K562 (cell line): ENCODE data around the gene SEC14L1.

ENCODE experiments used
- EZH2 ChIP-seq: IDR thresholded peaks from 2 replicates; pipeline ENCODE4 v1.6.1; 2012; ENCODE audit warnings: low read depth, mild to moderate bottlenecking, inconsistent platforms, low read length, borderline replicate concordance
- HIVEP1 ChIP-seq: fragments of 250-450 bp; sonication (Bioruptor Pico); IDR thresholded peaks from 2 replicates; pipeline ENCODE4 v1.4.0; 2020; ENCODE audit warnings: mild to moderate bottlenecking
- RCOR1 ChIP-seq, 2 experiments: IDR thresholded peaks; 2 replicates each; pipeline ENCODE4 v1.6.1; 2012; ENCODE audit warnings: low read depth in 2 of 2, low read length in 2 of 2, borderline replicate concordance in 1 of 2, improper control_type of control experiment in 1 of 2
- RNF2 ChIP-seq: sonication (generic); IDR thresholded peaks from 2 replicates; pipeline ENCODE4 v1.6.1; 2016
- YY1 ChIP-seq, 3 experiments: IDR thresholded peaks; 2 replicates each; pipeline ENCODE4 v1.6.1; 2011; ENCODE audit warnings: low read length in 2 of 3, mild to moderate bottlenecking in 2 of 3, moderate library complexity in 2 of 3, borderline replicate concordance in 1 of 3, control low read depth in 1 of 3, low read depth in 1 of 3; ENCODE audit not compliant: insufficient read depth in 3 of 3, insufficient replicate concordance in 2 of 3, control insufficient read depth in 1 of 3, insufficient read length in 1 of 3; ENCODE audit errors: extremely low read depth in 1 of 3
- ZBTB1 ChIP-seq: sonication (generic); formaldehyde crosslinking; IDR thresholded peaks from 2 replicates; pipeline ENCODE4 v1.8.1; 2023; ENCODE audit warnings: missing genetic modification reagents, low read depth, mild to moderate bottlenecking, borderline replicate concordance
- ZFX ChIP-seq: sonication (generic); formaldehyde crosslinking; IDR thresholded peaks from 2 replicates; pipeline ENCODE4 v1.8.0; 2022; ENCODE audit warnings: mild to moderate bottlenecking, missing genetic modification reagents, moderate library complexity
- ZNF140 ChIP-seq: fragments of 250-450 bp; sonication (Bioruptor Pico); IDR thresholded peaks from 2 replicates; pipeline ENCODE4 v1.8.0; 2021; ENCODE audit warnings: moderate library complexity, mild to moderate bottlenecking, inconsistent platforms
- ZNF274 ChIP-seq: IDR thresholded peaks from 2 replicates; pipeline ENCODE4 v1.6.1; 2011; ENCODE audit warnings: low read depth, mild to moderate bottlenecking, low read length, moderate library complexity, borderline replicate concordance
- TF ChIP-seq, protein P1 (sequence below): fragments of 250-450 bp; sonication (Bioruptor Pico); IDR thresholded peaks from 2 replicates; pipeline ENCODE4 v1.4.0; 2020; ENCODE audit warnings: mild to moderate bottlenecking, moderate library complexity, borderline replicate concordance
- TF ChIP-seq, protein P2 (sequence below), 3 experiments: IDR thresholded peaks in 2 of 3; conservative IDR thresholded peaks in 1 of 3; 2 replicates each; pipeline ENCODE4 v1.5.1; 2011 to 2012; ENCODE audit warnings: low read length in 3 of 3, mild to moderate bottlenecking in 3 of 3, control low read depth in 2 of 3, improper control_type of control experiment in 1 of 3, inconsistent platforms in 1 of 3, low read depth in 1 of 3, mixed read lengths in 1 of 3, moderate library complexity in 1 of 3; ENCODE audit not compliant: insufficient read depth in 2 of 3
- TF ChIP-seq, protein P3 (sequence below), 2 experiments: fragments of 450-650 bp; formaldehyde crosslinking in 1 of 2; IDR thresholded peaks; 2 replicates each; pipeline versions ENCODE4 v1.4.0 to v1.6.1; 2014 to 2020; ENCODE audit warnings: mild to moderate bottlenecking in 2 of 2, borderline replicate concordance in 1 of 2, low read depth in 1 of 2
- TF ChIP-seq, protein P4 (sequence below): fragments of 250-450 bp; sonication (Bioruptor Pico); IDR thresholded peaks from 2 replicates; pipeline ENCODE4 v1.5.0; 2020; ENCODE audit warnings: mild to moderate bottlenecking, borderline replicate concordance
- TF ChIP-seq, protein P5 (sequence below), 2 experiments: fragments of 450-650 bp in 1 of 2; IDR thresholded peaks; 2 replicates each; pipeline ENCODE4 v1.6.1; 2011 to 2017; ENCODE audit warnings: low read depth in 2 of 2, antibody characterized with exemption in 1 of 2, borderline replicate concordance in 1 of 2, low read length in 1 of 2, mild to moderate bottlenecking in 1 of 2, mixed read lengths in 1 of 2; ENCODE audit not compliant: control insufficient read depth in 1 of 2

DNA sequence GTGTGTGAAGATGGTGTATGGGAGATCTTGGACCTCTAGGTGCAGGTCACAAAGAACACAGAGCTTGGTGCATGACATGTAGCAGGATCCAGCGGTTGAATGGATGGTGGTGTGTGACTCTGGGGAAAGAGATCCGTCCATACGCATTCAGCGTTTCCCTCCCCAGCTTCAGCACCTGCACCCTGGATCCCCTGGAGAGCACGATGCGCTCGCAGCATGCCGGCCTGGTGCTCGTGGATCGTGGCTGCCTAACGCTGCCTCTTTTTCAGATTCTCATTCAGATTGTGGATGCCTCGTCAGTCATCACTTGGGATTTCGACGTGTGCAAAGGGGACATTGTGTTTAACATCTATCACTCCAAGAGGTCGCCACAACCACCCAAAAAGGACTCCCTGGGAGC is 70.9 kb downstream of the SEC14L1 start:
- TF ChIP-seq, protein P1, sequence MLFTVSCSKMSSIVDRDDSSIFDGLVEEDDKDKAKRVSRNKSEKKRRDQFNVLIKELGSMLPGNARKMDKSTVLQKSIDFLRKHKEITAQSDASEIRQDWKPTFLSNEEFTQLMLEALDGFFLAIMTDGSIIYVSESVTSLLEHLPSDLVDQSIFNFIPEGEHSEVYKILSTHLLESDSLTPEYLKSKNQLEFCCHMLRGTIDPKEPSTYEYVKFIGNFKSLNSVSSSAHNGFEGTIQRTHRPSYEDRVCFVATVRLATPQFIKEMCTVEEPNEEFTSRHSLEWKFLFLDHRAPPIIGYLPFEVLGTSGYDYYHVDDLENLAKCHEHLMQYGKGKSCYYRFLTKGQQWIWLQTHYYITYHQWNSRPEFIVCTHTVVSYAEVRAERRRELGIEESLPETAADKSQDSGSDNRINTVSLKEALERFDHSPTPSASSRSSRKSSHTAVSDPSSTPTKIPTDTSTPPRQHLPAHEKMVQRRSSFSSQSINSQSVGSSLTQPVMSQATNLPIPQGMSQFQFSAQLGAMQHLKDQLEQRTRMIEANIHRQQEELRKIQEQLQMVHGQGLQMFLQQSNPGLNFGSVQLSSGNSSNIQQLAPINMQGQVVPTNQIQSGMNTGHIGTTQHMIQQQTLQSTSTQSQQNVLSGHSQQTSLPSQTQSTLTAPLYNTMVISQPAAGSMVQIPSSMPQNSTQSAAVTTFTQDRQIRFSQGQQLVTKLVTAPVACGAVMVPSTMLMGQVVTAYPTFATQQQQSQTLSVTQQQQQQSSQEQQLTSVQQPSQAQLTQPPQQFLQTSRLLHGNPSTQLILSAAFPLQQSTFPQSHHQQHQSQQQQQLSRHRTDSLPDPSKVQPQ (CRISPR knock-in tag) = no peak
- no peak for TF ChIP-seq EZH2
- TF ChIP-seq ZNF140 (CRISPR knock-in tag) = no peak
- no peak for TF ChIP-seq YY1 (IDR thresholded peaks at IDR 0.05; ENCODE audit: borderline replicate concordance in 1 of 3, control insufficient read depth in 1 of 3, extremely low read depth in 1 of 3, insufficient read depth in 3 of 3, insufficient read length in 1 of 3, insufficient replicate concordance in 2 of 3, low read depth in 1 of 3, low read length in 2 of 3)
- no peak for TF ChIP-seq ZFX (CRISPR knock-in tag)
- no peak for TF ChIP-seq ZNF274
- TF ChIP-seq ZBTB1 = no peak
- TF ChIP-seq, protein P2, sequence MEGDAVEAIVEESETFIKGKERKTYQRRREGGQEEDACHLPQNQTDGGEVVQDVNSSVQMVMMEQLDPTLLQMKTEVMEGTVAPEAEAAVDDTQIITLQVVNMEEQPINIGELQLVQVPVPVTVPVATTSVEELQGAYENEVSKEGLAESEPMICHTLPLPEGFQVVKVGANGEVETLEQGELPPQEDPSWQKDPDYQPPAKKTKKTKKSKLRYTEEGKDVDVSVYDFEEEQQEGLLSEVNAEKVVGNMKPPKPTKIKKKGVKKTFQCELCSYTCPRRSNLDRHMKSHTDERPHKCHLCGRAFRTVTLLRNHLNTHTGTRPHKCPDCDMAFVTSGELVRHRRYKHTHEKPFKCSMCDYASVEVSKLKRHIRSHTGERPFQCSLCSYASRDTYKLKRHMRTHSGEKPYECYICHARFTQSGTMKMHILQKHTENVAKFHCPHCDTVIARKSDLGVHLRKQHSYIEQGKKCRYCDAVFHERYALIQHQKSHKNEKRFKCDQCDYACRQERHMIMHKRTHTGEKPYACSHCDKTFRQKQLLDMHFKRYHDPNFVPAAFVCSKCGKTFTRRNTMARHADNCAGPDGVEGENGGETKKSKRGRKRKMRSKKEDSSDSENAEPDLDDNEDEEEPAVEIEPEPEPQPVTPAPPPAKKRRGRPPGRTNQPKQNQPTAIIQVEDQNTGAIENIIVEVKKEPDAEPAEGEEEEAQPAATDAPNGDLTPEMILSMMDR (IDR thresholded peaks at IDR 0.05 in 2 of 3, conservative IDR thresholded peaks at IDR 0.05 in 1 of 3; ENCODE audit: insufficient read depth in 2 of 3, low read depth in 1 of 3, low read length in 3 of 3) = no peak
- no peak for TF ChIP-seq RCOR1 (IDR thresholded peaks at IDR 0.05; ENCODE audit: borderline replicate concordance in 1 of 2, low read depth in 2 of 2, low read length in 2 of 2)
- TF ChIP-seq, protein P3, sequence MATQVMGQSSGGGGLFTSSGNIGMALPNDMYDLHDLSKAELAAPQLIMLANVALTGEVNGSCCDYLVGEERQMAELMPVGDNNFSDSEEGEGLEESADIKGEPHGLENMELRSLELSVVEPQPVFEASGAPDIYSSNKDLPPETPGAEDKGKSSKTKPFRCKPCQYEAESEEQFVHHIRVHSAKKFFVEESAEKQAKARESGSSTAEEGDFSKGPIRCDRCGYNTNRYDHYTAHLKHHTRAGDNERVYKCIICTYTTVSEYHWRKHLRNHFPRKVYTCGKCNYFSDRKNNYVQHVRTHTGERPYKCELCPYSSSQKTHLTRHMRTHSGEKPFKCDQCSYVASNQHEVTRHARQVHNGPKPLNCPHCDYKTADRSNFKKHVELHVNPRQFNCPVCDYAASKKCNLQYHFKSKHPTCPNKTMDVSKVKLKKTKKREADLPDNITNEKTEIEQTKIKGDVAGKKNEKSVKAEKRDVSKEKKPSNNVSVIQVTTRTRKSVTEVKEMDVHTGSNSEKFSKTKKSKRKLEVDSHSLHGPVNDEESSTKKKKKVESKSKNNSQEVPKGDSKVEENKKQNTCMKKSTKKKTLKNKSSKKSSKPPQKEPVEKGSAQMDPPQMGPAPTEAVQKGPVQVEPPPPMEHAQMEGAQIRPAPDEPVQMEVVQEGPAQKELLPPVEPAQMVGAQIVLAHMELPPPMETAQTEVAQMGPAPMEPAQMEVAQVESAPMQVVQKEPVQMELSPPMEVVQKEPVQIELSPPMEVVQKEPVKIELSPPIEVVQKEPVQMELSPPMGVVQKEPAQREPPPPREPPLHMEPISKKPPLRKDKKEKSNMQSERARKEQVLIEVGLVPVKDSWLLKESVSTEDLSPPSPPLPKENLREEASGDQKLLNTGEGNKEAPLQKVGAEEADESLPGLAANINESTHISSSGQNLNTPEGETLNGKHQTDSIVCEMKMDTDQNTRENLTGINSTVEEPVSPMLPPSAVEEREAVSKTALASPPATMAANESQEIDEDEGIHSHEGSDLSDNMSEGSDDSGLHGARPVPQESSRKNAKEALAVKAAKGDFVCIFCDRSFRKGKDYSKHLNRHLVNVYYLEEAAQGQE (IDR thresholded peaks at IDR 0.05; ENCODE audit: borderline replicate concordance) = no peak
- TF ChIP-seq, protein P3 (CRISPR knock-in tag; IDR thresholded peaks at IDR 0.05; ENCODE audit: low read depth) = no peak
- TF ChIP-seq, protein P4, sequence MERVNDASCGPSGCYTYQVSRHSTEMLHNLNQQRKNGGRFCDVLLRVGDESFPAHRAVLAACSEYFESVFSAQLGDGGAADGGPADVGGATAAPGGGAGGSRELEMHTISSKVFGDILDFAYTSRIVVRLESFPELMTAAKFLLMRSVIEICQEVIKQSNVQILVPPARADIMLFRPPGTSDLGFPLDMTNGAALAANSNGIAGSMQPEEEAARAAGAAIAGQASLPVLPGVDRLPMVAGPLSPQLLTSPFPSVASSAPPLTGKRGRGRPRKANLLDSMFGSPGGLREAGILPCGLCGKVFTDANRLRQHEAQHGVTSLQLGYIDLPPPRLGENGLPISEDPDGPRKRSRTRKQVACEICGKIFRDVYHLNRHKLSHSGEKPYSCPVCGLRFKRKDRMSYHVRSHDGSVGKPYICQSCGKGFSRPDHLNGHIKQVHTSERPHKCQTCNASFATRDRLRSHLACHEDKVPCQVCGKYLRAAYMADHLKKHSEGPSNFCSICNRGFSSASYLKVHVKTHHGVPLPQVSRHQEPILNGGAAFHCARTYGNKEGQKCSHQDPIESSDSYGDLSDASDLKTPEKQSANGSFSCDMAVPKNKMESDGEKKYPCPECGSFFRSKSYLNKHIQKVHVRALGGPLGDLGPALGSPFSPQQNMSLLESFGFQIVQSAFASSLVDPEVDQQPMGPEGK (CRISPR knock-in tag) = no peak
- no peak for TF ChIP-seq RNF2
- TF ChIP-seq, protein P5, sequence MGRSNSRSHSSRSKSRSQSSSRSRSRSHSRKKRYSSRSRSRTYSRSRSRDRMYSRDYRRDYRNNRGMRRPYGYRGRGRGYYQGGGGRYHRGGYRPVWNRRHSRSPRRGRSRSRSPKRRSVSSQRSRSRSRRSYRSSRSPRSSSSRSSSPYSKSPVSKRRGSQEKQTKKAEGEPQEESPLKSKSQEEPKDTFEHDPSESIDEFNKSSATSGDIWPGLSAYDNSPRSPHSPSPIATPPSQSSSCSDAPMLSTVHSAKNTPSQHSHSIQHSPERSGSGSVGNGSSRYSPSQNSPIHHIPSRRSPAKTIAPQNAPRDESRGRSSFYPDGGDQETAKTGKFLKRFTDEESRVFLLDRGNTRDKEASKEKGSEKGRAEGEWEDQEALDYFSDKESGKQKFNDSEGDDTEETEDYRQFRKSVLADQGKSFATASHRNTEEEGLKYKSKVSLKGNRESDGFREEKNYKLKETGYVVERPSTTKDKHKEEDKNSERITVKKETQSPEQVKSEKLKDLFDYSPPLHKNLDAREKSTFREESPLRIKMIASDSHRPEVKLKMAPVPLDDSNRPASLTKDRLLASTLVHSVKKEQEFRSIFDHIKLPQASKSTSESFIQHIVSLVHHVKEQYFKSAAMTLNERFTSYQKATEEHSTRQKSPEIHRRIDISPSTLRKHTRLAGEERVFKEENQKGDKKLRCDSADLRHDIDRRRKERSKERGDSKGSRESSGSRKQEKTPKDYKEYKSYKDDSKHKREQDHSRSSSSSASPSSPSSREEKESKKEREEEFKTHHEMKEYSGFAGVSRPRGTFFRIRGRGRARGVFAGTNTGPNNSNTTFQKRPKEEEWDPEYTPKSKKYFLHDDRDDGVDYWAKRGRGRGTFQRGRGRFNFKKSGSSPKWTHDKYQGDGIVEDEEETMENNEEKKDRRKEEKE (IDR thresholded peaks at IDR 0.05; ENCODE audit: borderline replicate concordance in 1 of 2, control insufficient read depth in 1 of 2, low read depth in 2 of 2, low read length in 1 of 2) = no peak
- no peak for TF ChIP-seq HIVEP1
